Amniotic epithelial cell (primary cell): Measurements from ENCODE around the gene IMPACT.

Experiments used
- DNase-seq: peaks from one replicate; pipeline ENCODE4 v3.0.0-alpha.2; 2010; ENCODE audit warnings: low read depth

IMPACT gene

GRCh38 chr18:24421831-24422230 is 4.6 kb upstream of the IMPACT start:
- DNase-seq, result no peak

- DNase-seq, result no peak
These were observed 435 bp upstream of the IMPACT start for GRCh38 chr18:24426073-24426397.

- DNase-seq, result peak; percentile 37
These were observed 1.0 kb downstream of the IMPACT start for GRCh38 chr18:24427484-24427883.

DNA sequence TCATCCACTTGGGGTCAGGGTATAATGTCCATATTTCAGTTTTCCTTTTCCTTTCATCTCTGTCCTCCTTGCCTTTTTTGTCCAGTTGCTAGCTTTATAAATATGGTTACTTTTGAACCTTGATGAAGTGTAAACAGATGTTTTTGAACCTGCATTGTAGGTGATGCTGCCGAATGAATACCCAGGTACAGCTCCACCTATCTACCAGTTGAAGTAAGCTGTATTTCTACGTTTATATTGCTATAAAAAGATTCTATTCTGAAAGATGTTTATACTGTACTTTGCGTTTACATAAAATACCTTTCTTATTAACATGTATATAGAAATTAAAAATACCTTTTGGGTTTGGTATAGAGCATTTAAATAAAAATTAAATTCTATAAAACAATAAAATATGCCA is 2.2 kb downstream of the IMPACT start:
- no peak for DNase-seq

DNA sequence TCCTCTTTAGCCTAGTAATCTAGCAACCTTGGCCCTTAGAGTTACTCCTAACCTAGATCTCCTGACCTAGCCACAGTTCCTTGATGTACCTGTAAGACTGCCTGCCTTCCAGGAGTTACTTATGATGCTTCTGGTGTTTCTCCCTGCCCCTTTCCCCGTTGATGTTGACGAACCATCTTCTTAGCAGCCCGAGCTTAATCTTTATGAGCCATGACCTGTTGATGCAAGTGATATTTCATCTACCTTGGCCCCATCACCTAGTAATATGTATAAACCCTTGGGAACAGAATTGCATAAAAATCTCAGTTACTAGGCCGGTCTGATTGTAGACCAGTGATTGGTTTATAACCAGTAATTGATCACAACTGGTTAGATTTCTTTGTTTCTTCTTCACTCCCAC is 2.7 kb downstream of the IMPACT start:
- DNase-seq, result no peak

GRCh38 chr18:24432618-24433017 is 6.1 kb downstream of the IMPACT start:
- no peak for DNase-seq

DNA sequence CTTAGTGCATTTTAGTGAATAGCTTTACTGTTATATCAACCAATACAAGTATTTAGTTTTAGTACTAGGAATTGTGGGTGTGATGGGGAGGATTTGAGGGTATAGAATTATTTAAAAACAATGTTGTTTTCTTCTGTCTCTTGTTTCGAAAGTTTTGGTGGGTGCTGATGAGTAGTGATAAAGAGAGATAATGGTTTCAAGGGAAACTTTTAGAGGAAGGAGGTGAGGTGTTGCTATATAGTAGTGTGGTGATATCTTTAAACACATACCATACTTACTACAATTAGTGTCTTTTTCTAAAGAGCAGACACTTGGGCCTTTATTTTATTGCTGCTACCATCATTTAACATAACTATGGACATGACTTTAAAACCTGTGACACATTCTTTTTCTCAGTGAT is 10.5 kb downstream of the IMPACT start:
- no peak for DNase-seq

- DNase-seq, result no peak
These were observed 17.4 kb downstream of the IMPACT start for GRCh38 chr18:24443870-24444269.

DNA sequence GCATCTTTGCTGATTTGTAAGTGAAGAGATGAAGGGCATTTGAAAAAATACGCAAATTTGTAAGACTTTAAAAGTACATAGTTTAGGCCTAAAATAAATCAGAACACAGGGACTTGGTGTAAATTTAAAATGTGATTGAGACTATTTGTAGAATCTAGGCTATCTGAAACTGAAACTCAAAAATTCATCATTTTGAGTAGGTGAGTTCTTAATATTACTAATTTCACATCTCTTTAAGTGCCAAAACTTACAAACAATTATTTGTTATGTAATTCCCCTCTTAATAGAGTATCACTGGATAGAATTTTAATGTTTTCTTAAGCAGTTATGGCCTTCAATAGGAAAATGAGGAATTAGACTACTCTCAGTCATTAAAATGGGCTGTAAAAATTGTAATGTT is 20.0 kb downstream of the IMPACT start:
- no peak for DNase-seq

GRCh38 chr18:24446953-24447538 is 20.6 kb downstream of the IMPACT start:
- no peak for DNase-seq

- no peak for DNase-seq
These were observed 21.5 kb downstream of the IMPACT start for GRCh38 chr18:24447961-24448360.

GRCh38 chr18:24456549-24456948 is 30.1 kb downstream of the IMPACT start:
- no peak for DNase-seq

DNA sequence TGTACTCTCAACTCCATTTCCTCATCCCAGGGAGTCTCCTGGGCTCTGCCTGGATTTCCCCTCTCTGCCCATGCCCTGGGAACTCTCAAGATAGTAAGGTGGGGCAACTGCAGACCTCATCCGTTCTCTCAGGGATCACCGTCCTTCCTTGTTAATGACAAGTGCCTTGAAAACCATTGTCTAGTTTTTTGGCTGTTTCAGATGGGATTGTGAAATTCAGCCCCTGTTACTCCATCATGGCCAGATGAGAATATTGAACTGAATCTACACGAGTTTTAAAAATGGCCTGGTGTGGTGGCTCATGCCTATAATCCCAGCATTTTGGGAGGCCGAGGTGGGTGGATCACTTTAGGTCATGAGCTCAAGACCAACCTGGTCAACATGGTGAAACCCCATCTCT is 33.3 kb downstream of the IMPACT start:
- DNase-seq, result no peak

DNA sequence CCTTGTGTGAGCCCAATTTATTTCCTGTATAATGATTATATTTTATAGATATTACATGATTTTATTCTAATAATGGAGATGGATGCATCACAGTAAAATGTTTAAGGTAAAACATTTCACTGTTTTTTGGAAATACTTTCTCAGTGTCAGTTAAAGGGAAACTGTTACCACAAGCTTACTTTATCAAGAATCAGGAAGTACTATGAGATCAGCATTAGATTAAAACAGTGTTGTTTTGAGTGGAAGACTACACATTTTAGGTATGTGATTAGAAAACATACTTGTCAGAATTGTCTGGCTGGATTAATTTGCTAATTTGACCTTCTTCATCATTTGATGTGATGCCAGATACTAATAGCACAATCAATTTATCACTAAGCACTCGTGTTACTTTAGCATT is 33.9 kb downstream of the IMPACT start, which contains the start of gene HRH4:
Gene HRH4 (plus strand): TSS at position 250 of the 400 bp plus-strand sequence. CDS start 92 bp downstream, at position 342.
- DNase-seq, result no peak

- DNase-seq, result no peak
These were observed 35.5 kb downstream of the IMPACT start for GRCh38 chr18:24461996-24462395.

GRCh38 chr18:24462838-24463775 is 36.6 kb downstream of the IMPACT start:
- no peak for DNase-seq

DNA sequence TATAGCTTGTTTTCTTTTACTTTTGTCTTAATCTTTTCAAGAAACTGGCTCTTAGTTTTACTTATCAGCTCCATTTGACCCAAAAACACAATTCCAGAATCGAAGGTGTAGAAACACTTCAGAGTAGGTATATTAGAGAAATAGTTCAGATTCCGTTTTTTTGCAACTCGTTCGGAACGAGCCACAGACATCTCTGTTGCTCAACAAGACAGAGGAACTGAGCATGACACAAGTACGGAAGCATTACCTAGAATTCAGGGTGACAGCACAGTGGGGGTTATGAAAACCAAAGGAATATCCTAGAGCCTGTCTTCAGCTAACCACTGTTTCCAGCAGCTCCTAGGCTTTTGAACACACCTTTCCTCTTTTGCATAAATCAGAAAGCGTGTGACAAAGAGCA is 39.0 kb downstream of the IMPACT start:
- no peak for DNase-seq

DNA sequence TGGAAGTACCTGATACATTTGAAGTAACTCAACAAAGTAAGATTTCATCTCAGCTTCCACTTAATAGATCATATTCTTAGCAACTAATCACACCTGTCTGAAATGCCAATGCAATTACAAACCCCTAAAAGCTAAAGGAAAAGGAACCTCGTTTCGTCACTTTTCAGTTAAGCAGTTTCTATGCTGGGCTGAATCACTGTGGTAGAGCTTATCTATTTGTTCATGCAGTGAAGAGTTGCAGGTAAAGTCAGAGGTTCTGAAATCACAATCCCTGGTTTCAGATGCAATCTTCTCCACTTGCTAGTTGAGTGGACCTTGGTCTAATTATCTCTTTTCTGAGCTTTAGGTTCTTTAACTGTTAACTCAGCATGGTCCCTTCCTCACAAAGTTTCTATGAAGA is 40.3 kb downstream of the IMPACT start:
- DNase-seq, result no peak

- DNase-seq, result no peak
These were observed 43.6 kb downstream of the IMPACT start for GRCh38 chr18:24470022-24470618.

DNA sequence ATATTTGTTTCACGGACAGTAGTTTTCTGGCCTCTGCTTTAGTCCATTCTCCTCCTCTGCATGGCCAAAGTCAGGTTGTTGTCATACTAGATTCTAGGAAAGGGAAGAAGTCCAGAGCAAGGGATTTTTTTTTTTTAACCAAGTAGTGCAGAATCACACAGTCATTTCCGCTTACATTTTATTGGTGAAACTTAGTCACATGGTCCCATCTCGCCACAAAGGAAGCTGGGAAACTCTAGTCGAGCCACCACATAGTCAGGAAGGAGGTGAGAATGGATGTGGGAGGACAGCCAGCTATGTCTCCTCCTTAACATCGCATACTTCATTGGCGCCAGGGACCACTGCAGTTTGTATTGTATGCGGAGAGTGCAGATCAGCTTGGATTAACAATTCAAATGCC is 44.3 kb downstream of the IMPACT start:
- no peak for DNase-seq

- DNase-seq, result no peak
These were observed 46.1 kb downstream of the IMPACT start for GRCh38 chr18:24472591-24472990.

- no peak for DNase-seq
These were observed 47.9 kb downstream of the IMPACT start for GRCh38 chr18:24474406-24474805.

DNA sequence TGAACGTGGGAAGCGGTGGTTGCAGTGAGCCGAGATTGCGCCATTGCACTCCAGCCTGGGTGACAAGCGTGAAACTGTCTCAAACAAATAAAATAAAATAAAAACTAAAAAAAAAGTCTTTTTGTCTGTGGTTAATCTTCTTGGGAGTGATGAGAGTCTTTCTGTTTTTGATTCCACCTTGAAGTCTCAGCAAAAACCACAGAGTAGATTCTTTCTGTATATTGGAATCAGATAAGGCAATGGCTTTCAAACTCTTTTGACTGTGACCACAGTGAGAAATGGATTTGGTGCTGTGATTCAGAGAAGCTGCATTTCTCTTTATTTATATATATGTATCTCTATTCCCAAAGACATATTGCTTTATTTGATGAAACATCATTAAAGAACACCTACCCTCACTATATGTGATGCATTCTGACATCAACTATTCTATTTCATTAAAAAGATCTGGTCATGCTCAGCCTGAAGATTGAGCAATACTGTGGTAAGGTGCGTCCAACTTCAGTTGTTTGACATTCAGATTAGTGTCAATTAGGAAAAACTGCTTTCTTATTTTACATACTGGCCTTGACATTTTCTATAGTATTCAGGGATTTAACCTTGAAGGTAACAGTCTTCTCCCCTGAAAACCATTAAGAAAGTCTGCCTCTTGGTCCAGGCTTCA is 49.6 kb downstream of the IMPACT start:
- no peak for DNase-seq
